Measurements from ENCODE around the gene RPS27L.
A peak's percentile ranks its signal among the peaks of the same experiment; 100 is the strongest.
"Not testable (repeated sequence)": the region's sequence is repeated elsewhere in the genome, so short reads cannot be mapped to it uniquely, and the experiment has no call there.

RPS27L gene

GRCh38 chr15:63140936-63141335 lies 16.3 kb downstream of the RPS27L start:
- no peak for DNase-seq (ENCODE audit: low read depth in 3 of 3)

DNA sequence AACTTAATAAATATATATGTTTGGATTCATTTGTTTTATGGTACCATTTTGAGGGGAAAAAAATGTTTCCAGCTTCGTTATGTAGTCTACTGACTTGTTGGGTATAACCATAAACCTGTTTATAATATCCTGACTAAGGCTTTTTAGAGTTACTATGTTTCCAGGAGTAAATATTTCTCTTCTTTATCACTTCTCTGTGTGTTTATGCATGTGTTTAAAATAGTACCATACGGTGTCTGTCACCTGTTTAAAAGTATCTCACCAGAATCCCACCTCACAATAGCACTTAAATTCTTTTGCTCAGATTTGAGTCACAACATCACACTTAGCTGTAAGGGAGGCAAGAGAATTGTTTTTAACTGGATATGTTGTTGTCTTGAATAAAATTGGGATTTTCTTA lies 20.5 kb downstream of the RPS27L start:
- no peak for DNase-seq (ENCODE audit: low read depth in 3 of 3)

- no peak for DNase-seq (ENCODE audit: low read depth in 3 of 3)
These were observed 21.5 kb downstream of the RPS27L start for GRCh38 chr15:63135804-63136203.

DNA sequence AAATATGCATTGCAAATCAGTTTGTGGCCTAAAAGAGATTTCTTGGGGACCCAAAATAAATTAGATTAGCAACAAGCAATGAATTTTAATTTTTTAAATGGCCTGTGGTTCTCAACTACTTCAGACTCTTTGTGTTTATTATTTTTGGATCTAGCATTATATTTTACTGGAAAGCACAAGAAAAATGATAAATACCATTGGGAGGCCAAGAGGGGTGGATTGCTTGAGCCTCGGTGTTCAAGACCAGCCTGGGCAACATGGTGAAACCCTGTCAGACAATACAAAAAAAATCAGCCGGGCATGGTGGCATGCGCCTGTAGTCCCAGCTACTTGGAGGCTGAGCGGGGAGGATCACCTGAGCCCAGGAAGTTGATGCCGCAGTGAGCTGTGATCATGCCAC lies 22.0 kb downstream of the RPS27L start:
- DNase-seq (ENCODE audit: low read depth in 3 of 3), result no peak

- DNase-seq (ENCODE audit: low read depth in 3 of 3), result no peak
These were observed 22.9 kb downstream of the RPS27L start for GRCh38 chr15:63134245-63134985.

DNA sequence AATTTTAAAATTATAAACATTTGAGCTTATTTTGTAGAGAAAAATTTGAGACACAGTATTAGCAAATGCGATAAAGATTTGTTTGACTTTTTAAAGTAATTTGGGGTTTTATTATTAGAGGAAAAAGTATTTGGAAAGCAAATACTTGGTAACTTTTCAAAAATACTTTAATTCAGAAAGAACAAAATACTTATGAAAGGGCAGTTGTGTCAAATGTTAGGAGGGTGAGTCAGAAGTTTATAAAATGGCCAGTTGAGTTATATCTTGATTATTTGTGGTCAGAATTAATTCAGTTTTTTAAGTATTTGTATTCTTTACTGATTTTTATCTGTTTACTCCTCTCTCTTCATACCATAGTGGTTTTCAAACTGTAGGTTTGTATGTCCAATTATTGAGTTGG lies 23.5 kb downstream of the RPS27L start:
- DNase-seq (ENCODE audit: low read depth in 3 of 3), result no peak

DNA sequence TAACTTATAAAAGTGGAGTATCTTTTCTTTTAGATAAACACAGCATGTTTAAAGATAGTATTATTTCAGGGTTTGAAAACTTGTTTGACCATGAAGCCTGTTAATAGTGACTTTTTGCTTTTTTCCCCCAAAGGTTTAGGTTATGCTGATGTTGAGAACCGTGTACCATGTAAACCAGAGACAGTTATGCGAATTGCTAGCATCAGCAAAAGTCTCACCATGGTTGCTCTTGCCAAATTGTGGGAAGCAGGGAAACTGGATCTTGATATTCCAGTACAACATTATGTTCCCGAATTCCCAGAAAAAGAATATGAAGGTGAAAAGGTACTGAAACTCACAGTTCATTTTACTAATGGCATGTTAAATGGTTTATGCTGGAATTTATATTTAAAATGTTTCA lies 30.6 kb downstream of the RPS27L start:
- DNase-seq (ENCODE audit: low read depth in 3 of 3), result no peak

GRCh38 chr15:63124506-63124905 lies 32.8 kb downstream of the RPS27L start:
- no peak for DNase-seq (ENCODE audit: low read depth in 3 of 3)

DNA sequence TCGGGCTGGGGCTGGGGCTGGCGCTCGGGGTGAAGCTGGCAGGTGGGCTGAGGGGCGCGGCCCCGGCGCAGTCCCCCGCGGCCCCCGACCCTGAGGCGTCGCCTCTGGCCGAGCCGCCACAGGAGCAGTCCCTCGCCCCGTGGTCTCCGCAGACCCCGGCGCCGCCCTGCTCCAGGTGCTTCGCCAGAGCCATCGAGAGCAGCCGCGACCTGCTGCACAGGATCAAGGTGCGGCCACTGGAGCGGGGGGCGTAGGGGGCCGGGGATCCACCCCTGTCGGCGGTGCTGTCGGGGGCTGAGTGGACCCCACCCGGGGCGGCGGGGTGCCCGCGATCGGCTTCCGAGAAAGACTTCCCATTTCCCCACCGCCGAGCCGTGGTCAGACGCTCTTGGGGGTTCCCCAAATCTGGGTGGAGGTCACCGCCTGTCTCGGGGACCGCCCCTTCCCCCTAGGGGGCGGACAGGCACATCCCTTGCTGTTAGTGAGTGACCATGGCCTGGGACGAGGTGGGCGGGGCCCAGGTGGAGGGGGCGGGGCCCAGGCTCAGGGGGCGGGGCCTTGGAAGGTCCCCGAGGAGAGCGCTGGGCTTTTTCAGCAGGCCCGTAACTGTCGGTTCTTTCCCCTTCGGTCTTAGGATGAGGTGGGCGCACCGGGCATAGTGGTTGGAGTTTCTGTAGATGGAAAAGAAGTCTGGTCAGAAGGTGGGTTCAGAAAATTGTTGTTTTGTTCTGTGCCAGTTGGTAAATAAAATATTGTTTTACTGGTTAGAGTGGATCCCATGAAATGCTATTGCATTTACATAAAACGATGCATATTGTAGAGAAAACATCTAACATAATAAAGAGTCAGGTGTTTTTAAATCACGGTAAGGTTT lies 35.0 kb downstream of the RPS27L start:
- DNase-seq (ENCODE audit: low read depth in 3 of 3), result peak; percentile 27 to 80 (median 67)

DNA sequence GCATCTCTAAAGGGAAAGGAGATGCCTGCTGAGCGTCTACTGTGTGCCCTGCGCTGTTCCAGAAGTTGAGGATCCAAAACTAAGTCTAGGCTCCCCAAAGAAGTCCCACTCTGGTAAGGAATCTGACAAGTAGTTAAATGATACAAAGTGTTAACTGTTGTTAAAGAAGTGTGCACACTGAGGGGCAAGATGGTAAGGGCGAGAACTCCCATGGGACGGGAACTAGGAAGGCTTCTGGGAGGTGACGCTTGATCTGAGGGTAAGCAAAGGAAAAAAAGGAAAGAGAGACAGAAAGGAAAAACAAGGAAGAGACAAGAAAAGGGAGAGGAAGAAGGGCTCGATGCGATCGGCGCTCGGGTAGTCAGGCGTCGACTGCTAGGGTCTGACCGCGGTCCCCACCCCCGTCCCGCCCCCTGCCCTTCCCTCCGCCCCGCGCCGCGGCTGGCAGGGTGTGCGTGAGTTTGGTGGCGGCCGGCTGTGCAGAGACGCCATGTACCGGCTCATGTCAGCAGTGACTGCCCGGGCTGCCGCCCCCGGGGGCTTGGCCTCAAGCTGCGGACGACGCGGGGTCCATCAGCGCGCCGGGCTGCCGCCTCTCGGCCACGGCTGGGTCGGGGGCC lies 35.8 kb downstream of the RPS27L start, which contains the start of gene LACTB:
Gene LACTB, plus strand, starts transcription at position 480 of the 620 bp plus-strand sequence. Its CDS starts 11 bp downstream, at position 491.
- peak; percentile 69 to 77 (median 70) for DNase-seq (ENCODE audit: low read depth in 3 of 3)

GRCh38 chr15:63118854-63119253 lies 38.4 kb downstream of the RPS27L start:
- DNase-seq (ENCODE audit: low read depth in 3 of 3), result no peak

DNA sequence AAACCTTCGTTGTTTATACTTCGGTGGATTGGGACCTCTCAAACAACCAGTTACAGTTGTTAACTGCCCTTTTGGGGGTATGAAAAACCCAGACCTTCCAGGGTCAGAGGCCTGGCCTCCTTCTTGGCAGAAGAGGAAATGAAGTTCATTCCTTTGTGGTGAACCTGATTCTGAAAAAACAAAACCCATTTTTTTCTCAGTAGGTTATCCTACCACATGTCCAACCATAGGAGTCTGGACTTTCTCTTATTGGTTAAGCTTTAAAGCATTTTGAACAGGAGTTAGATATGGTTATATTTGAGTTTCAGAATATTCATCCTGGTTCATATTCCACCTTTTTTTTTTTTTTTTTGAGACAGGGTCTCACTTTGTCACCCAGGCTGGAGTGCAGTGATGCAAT lies 42.8 kb downstream of the RPS27L start:
- DNase-seq (ENCODE audit: low read depth in 3 of 3), result no peak

GRCh38 chr15:63112871-63113270 lies 44.4 kb downstream of the RPS27L start:
- no peak for DNase-seq (ENCODE audit: low read depth in 3 of 3)

- DNase-seq (ENCODE audit: low read depth in 3 of 3), result no peak
These were observed 45.8 kb downstream of the RPS27L start for GRCh38 chr15:63111481-63111880.

GRCh38 chr15:63110428-63111026 lies 46.8 kb downstream of the RPS27L start:
- DNase-seq (ENCODE audit: low read depth in 3 of 3), result no peak

DNA sequence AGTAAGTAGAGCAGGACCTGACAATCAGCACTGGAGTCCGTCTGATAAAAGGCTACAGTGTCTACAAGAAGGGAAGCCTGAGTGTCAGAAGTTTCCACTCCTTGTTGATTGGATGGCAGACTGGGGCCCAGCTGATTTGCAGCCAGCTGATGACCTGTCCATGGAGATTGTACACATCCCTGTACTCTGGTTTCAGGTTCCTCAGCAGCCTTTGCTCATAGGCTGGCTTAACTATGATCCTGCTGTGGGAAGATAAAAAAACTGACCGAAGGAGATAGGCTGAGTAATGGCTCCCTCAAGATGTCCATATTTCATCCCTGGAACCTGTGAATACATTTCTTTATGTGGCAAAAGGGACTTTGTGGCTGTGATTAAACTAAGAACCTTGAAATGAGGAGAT lies 47.4 kb downstream of the RPS27L start:
- no peak for DNase-seq (ENCODE audit: low read depth in 3 of 3)

DNA sequence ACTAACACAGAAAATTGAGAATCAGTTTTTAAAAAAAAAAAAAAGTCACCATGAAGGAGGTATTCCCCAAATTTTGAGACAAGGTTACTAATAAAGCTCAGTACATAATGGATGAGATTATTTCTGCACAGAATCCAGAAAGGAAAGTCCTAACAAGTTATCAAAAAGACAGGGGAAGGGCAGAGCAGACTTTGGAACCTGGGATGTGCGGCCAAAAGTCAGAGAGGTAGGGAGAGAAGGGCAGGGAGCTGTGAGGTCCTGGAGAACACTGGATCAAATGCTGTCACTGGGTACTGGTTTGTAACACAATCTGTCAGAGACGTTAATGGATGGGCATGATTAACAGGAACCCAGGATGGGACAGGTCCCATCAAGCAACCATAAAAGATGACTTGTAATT lies 47.8 kb downstream of the RPS27L start:
- DNase-seq (ENCODE audit: low read depth in 3 of 3), result no peak

- DNase-seq (ENCODE audit: low read depth in 3 of 3), result no peak
These were observed 49.3 kb downstream of the RPS27L start for GRCh38 chr15:63107895-63108546.

- DNase-seq (ENCODE audit: low read depth in 3 of 3), result not testable (repeated sequence)
These were observed 51.9 kb downstream of the RPS27L start for GRCh38 chr15:63105354-63105753.

DNA sequence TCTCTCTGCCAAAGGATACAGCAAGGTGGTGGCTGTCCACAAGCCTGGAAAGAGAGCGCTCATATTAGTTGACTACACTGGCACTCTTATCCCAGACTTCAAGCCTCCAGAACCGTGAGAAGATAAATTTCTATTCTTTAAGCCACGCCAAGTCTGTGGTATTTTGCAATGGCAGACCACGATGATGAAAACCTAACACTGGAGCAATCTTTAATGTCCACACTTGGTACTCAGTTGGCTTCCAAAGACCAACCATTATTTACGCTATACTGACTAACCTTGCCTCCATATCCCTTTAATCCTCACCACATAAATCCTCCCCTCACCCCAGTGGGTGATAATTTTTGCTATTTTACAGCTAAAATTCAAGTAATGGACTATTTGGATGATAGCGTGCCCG lies 52.5 kb downstream of the RPS27L start:
- no peak for DNase-seq (ENCODE audit: low read depth in 3 of 3)

- no peak for DNase-seq (ENCODE audit: low read depth in 3 of 3)
These were observed 53.9 kb downstream of the RPS27L start for GRCh38 chr15:63103416-63103815.

DNA sequence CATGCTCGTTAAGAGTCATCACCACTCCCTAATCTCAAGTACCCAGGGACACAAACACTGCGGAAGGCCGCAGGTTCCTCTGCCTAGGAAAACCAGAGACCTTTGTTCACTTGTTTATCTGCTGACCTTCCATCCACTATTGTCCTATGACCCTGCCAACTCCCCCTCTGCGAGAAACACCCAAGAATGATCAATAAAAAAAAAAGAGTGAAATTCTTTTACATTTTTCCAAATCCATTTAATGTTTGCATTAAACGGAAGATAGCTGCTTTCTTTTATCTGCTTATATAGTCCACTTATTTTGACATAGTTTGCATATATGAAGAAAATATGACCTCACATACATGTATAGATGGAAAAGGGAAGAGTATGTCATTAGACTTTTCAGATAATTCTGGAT lies 57.7 kb downstream of the RPS27L start:
- not testable (repeated sequence) for DNase-seq (ENCODE audit: low read depth in 3 of 3)

Data from stimulated activated CD4-positive, alpha-beta T cell treated with anti-CD3 and anti-CD28 coated beads, TNF-alpha, amount 100 ng/mL, for 48 hours (primary cell).